GM19397 (cell line): ENCODE measurements around the gene SOX13.

Experiments used
- ATAC-seq: cut with Tn5 transposase; IDR thresholded peaks from one replicate; pipeline ENCODE4 v1.9.1; 2021; ENCODE audit warnings: mild to moderate bottlenecking, moderate library complexity; ENCODE audit not compliant: unreplicated experiment

The SOX13 gene

GRCh38 chr1:204176049-204176448 lies 103.1 kb downstream of the SOX13 start:
- ATAC-seq = no peak

DNA sequence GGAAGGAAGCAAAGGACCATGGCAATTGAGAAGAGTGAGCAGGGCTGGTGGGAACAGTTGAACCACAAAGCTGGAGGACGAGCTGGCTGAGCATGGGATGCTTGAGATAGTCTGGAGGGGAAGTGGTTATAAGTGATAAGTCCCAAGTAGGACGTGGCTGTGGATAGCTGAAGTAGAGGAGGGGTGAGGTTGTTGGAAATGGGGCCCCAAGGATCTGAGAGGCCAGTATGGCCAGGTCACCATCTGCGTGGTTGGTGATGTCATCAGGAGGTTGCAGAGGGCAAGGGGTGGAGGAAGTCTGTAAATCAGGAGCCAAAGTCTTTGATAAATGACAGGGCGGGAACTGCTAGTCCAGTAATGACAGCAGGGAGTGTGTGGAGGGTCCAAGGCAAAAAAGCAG lies 104.2 kb downstream of the SOX13 start:
- no peak for ATAC-seq
